Neural progenitor cell (in vitro differentiated cells): ENCODE data around the gene CD320. TPM values are rescaled to one million over a fixed set of nuclear protein-coding genes. Genes with fewer than 3 reads are reported as not detected.
A peak's percentile ranks its signal among the peaks of the same experiment; 100 is the strongest.
"Not testable (repeated sequence)": the region's sequence is repeated elsewhere in the genome, so short reads cannot be mapped to it uniquely, and the experiment has no call there.

ENCODE experiments used
- DNase-seq: peaks from one replicate; pipeline ENCODE4 v3.0.0-alpha.2; 2016; ENCODE audit warnings: low spot score
- H2AFZ ChIP-seq: fragments of 200-600 bp; sonication (generic); replicated peaks from 2 replicates; pipeline ENCODE4 v1.6.1; 2016; ENCODE audit warnings: antibody characterized with exemption
- H3F3A ChIP-seq: fragments of 200-600 bp; sonication (generic); 2 replicates; pipeline ENCODE4 v1.6.1; 2016; ENCODE audit warnings: antibody characterized with exemption, low read depth
- H3K27ac ChIP-seq: fragments of 200-600 bp; sonication (generic); 2 replicates; pipeline ENCODE4 v1.5.1; 2016; ENCODE audit warnings: mild to moderate bottlenecking
- H3K27me3 ChIP-seq: fragments of 200-600 bp; sonication (generic); 2 replicates; pipeline ENCODE4 v1.6.1; 2016; ENCODE audit warnings: mild to moderate bottlenecking, moderate library complexity
- H3K36me3 ChIP-seq: fragments of 200-600 bp; sonication (generic); 2 replicates; pipeline ENCODE4 v1.5.1; 2016
- H3K4me1 ChIP-seq: fragments of 200-600 bp; sonication (generic); 2 replicates; pipeline ENCODE4 v1.6.1; 2016; ENCODE audit warnings: mixed run types
- H3K4me2 ChIP-seq: fragments of 200-600 bp; sonication (generic); 2 replicates; pipeline ENCODE4 v1.6.1; 2016
- H3K4me3 ChIP-seq: fragments of 200-600 bp; sonication (generic); 2 replicates; pipeline ENCODE4 v1.5.1; 2016
- H3K79me2 ChIP-seq: fragments of 200-600 bp; sonication (generic); 2 replicates; pipeline ENCODE4 v1.6.1; 2016; ENCODE audit warnings: low read depth
- H3K9ac ChIP-seq: fragments of 200-600 bp; sonication (generic); 2 replicates; pipeline ENCODE4 v1.6.1; 2016
- H3K9me3 ChIP-seq: fragments of 200-600 bp; sonication (generic); 2 replicates; pipeline ENCODE4 v1.5.1; 2016; ENCODE audit warnings: low read depth
- H4K20me1 ChIP-seq: fragments of 200-600 bp; sonication (generic); 2 replicates; pipeline ENCODE4 v1.6.1; 2016; ENCODE audit warnings: low read depth
- H3K27ac Mint-ChIP-seq: 3 replicates; pipeline ENCODE4 v1.8.0; 2021; ENCODE audit warnings: mixed read lengths
- H3K27me3 Mint-ChIP-seq: 2 replicates; pipeline ENCODE4 v1.8.0; 2022; ENCODE audit warnings: low read depth, mild to moderate bottlenecking, inconsistent platforms, moderate library complexity, mixed read lengths; ENCODE audit not compliant: insufficient read depth
- H3K36me3 Mint-ChIP-seq: 3 replicates; pipeline ENCODE4 v1.8.0; 2021; ENCODE audit warnings: mixed read lengths
- H3K4me1 Mint-ChIP-seq: 3 replicates; pipeline ENCODE4 v1.8.0; 2021; ENCODE audit warnings: mixed read lengths
- H3K4me3 Mint-ChIP-seq: 3 replicates; pipeline ENCODE4 v1.8.0; 2021; ENCODE audit warnings: mild to moderate bottlenecking, moderate library complexity, mixed read lengths
- H3K9me3 Mint-ChIP-seq: 3 replicates; pipeline ENCODE4 v1.8.0; 2020; ENCODE audit warnings: mixed read lengths
- EZH2 ChIP-seq: fragments of 200-600 bp; sonication (generic); IDR thresholded peaks from 2 replicates; pipeline ENCODE4 v1.6.1; 2017; ENCODE audit warnings: antibody characterized with exemption, mild to moderate bottlenecking, moderate library complexity
- EZH2phosphoT487 ChIP-seq: fragments of 200-600 bp; sonication (generic); IDR thresholded peaks from 2 replicates; pipeline ENCODE4 v1.6.1; 2017; ENCODE audit warnings: antibody characterized with exemption
- total RNA-seq: library from RNA; depleted of rRNA; stranded (reverse); fragments of >200 nt; gene quantifications from 2 replicates; pipeline ENCODE4 v1.2.3, GENCODE V29; 2015; ENCODE audit warnings: low replicate concordance
- TF ChIP-seq, protein P1 (sequence below): fragments of 200-600 bp; sonication (generic); IDR thresholded peaks from 2 replicates; pipeline ENCODE4 v1.5.1; 2017; ENCODE audit warnings: antibody characterized with exemption, mild to moderate bottlenecking

CD320 gene
- total RNA-seq, 1 donor from 2014 or later: 22.4 TPM

DNA sequence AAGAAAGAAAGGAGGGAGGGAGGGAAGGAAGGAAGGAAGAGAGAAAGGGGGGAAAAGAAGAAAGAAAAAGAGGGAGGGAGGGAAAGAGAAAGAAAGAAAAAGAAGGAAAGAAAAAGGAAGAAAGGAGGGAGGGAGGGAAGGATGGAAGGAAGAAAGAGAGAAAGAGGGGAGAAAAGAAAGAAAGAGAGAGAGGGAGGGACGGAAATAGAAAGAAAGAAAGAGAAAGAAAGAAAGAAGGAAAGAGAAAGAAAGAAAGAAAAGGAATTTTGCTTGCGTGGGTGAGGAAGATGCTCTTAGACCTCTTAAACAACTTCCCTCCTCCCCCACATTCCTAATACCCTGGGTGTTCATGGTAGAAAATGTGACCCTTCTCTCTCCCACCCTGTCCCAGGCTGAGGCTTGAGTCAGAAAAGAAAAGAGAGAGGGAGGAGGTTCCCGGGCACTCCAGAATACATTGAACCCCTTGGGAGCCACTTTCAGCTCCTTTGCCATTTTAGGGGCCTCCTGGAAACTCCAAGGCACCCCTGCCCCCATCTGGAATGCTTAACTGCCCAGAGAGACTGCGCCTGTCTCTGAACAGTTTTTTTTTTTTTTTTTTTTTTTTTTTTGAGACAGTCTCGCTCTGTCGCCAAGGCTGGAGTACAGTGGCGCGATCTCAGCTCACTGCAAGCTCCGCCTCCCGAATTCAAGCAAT lies 44.1 kb upstream of the CD320 start:
- no peaks in the 10 kb centered on the region for H4K20me1 ChIP-seq
- Mint-ChIP-seq H3K4me3 (peak overlapping the region; percentile 70), H3K9me3 (no peaks in the 10 kb centered on the region), H3K27ac (peak overlapping the region; percentile 53), H3K4me1 (peaks cover 16% of the 10 kb centered on the region), H3K36me3 (no peaks in the 10 kb centered on the region), H3K27me3 (peaks cover 4% of the 10 kb centered on the region)
- no peak overlapping the region for H3K9ac ChIP-seq
- no peaks in the 10 kb centered on the region for H3K79me2 ChIP-seq
- H3F3A ChIP-seq: peaks cover 17% of the 10 kb centered on the region
- peak overlapping the region; percentile 86 for H2AFZ ChIP-seq
- peaks cover 3% of the 10 kb centered on the region for H3K27me3 ChIP-seq
- no peak for TF ChIP-seq EZH2
- TF ChIP-seq, protein P1, sequence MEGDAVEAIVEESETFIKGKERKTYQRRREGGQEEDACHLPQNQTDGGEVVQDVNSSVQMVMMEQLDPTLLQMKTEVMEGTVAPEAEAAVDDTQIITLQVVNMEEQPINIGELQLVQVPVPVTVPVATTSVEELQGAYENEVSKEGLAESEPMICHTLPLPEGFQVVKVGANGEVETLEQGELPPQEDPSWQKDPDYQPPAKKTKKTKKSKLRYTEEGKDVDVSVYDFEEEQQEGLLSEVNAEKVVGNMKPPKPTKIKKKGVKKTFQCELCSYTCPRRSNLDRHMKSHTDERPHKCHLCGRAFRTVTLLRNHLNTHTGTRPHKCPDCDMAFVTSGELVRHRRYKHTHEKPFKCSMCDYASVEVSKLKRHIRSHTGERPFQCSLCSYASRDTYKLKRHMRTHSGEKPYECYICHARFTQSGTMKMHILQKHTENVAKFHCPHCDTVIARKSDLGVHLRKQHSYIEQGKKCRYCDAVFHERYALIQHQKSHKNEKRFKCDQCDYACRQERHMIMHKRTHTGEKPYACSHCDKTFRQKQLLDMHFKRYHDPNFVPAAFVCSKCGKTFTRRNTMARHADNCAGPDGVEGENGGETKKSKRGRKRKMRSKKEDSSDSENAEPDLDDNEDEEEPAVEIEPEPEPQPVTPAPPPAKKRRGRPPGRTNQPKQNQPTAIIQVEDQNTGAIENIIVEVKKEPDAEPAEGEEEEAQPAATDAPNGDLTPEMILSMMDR: no peak
- TF ChIP-seq EZH2phosphoT487: no peak
- no peaks in the 10 kb centered on the region for H3K9me3 ChIP-seq
- H3K4me1 ChIP-seq: peaks cover 7% of the 10 kb centered on the region
- no peak overlapping the region for H3K27ac ChIP-seq
- peak; percentile 50 for DNase-seq
- H3K36me3 ChIP-seq: no peaks in the 10 kb centered on the region
- H3K4me2 ChIP-seq: peak overlapping the region; percentile 71
- peak overlapping the region; percentile 33 for H3K4me3 ChIP-seq

DNA sequence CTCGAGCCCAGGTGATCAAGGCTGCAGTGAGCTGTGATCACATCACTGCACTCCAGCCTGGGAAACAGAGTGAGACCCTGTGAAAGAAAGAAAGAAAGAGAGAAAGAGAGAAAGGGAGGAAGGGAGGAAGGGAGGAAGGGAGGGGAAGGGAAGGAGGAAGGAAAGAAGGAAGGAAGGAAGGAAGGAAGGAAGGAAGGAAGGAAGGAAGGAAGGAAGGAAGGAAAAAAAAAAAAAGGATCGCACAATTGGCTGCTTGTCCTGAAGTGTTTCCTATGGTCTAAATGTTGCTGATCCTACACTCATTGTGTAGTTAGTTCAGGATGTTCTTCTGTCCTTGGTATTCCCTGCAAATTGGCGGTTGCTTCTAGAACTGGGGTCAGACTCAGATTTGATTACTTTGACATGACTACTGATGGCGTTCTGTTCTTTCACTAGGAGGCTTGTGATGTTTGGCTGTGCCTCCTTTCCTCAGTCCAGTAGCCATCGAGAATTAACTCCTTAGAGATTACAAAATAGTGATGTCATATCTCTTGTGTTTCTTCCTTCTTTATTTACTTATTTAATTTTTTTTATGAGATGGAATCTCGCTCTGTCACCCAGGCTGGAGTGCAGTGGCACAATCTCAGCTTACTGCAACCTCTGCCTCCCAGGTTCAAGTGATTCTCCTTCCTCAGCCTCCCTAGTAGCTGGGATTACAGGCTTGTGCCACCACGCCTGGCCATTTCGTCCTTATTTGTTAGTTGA lies 41.6 kb upstream of the CD320 start:
- not testable (repeated sequence) for H3K4me2 ChIP-seq, H3K9ac ChIP-seq, H3K27ac ChIP-seq, H3K4me3 Mint-ChIP-seq, H4K20me1 ChIP-seq, H2AFZ ChIP-seq, H3K27me3 Mint-ChIP-seq, DNase-seq, H3K79me2 ChIP-seq, H3K9me3 Mint-ChIP-seq, H3K4me3 ChIP-seq, H3K27me3 ChIP-seq, H3K4me1 ChIP-seq, H3K36me3 Mint-ChIP-seq, H3K27ac Mint-ChIP-seq, H3K36me3 ChIP-seq, H3K9me3 ChIP-seq
- peaks cover 14% of the 10 kb centered on the region for H3K4me1 Mint-ChIP-seq
- H3F3A ChIP-seq: peaks cover 17% of the 10 kb centered on the region

DNA sequence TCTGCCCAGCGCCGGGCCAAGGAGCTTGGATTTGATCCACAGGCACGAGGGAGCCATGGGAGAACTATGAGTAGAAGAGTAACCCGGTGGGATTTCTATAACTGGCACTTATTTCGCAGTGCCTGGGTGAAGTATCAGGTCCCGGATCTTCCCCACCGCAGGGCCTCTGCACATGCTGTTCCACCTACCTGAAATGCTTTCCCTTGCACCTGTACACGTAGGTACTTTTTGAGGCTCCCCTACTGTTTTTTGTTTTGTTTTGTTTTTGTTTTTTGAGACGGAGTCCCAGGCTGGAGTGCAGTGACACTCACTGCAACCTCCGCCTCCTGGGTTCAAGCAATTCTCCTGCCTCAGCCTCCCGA lies 35.3 kb upstream of the CD320 start:
- TF ChIP-seq, protein P1: no peak
- TF ChIP-seq EZH2: peak; percentile 13
- Mint-ChIP-seq H3K27ac (no peak overlapping the region), H3K27me3 (peaks cover 24% of the 10 kb centered on the region), H3K4me3 (peak overlapping the region; percentile 71), H3K4me1 (peaks cover 7% of the 10 kb centered on the region), H3K36me3 (no peaks in the 10 kb centered on the region), H3K9me3 (no peaks in the 10 kb centered on the region)
- DNase-seq: no peak
- H3K36me3 ChIP-seq: no peaks in the 10 kb centered on the region
- no peaks in the 10 kb centered on the region for H3K79me2 ChIP-seq
- H4K20me1 ChIP-seq: peaks cover 3% of the 10 kb centered on the region
- no peaks in the 10 kb centered on the region for H3K4me1 ChIP-seq
- H3K4me2 ChIP-seq: no peak overlapping the region
- no peak overlapping the region for H3K9ac ChIP-seq
- peaks cover 11% of the 10 kb centered on the region for H3F3A ChIP-seq
- no peak overlapping the region for H3K4me3 ChIP-seq
- H3K27me3 ChIP-seq: peaks cover 63% of the 10 kb centered on the region
- no peaks in the 10 kb centered on the region for H3K9me3 ChIP-seq
- H3K27ac ChIP-seq: no peak overlapping the region
- no peak overlapping the region for H2AFZ ChIP-seq
